IMR-90 (cell line): ENCODE data around the gene HSP90AB1. TPM values are rescaled to one million over a fixed set of nuclear protein-coding genes. Genes with fewer than 3 reads are reported as not detected.

Experiments
- ATAC-seq: fragments of 200-7000 bp; cut with Tn5 transposase; 2 replicates; pipeline ENCODE4 v1.9.1; 2020; ENCODE audit warnings: low read depth, mild to moderate bottlenecking, moderate library complexity
- BruUV-seq: library from RNA; stranded (reverse); fragments of 400-500 nt; replicated peaks from 2 replicates; lab custom pipeline; 2021; lab: Mats Ljungman, UMichigan
- CTCF ChIA-PET: fragments of 300-600 bp; formaldehyde crosslinking; extraction: SDS; loops from one replicate; lab custom pipeline; 2021; ENCODE audit warnings: antibody characterized with exemption; lab: Yijun Ruan, JAX
- POLR2A ChIA-PET: fragments of 300-600 bp; sonication (Branson Sonifier 250); formaldehyde crosslinking; loops from one replicate; lab custom pipeline; 2022; ENCODE audit warnings: antibody characterized with exemption; ENCODE audit not compliant: unreplicated experiment; lab: Charles Lee
- DNase-seq: peaks from one replicate; pipeline ENCODE4 v3.0.0; 2013
- H2AFZ ChIP-seq: replicated peaks from 2 replicates; pipeline ENCODE3; 2013; ENCODE audit warnings: low read length, mild to moderate bottlenecking; ENCODE audit not compliant: poor library complexity
- H2AK5ac ChIP-seq: 2 replicates; pipeline ENCODE4 v1.6.1; 2013; ENCODE audit warnings: low read depth, low read length, inconsistent platforms
- H2AK9ac ChIP-seq: replicated peaks from 2 replicates; pipeline ENCODE3; 2013; ENCODE audit warnings: mild to moderate bottlenecking, low read depth, low read length, moderate library complexity; ENCODE audit not compliant: poor library complexity
- H2BK120ac ChIP-seq: 2 replicates; pipeline ENCODE4 v1.6.1; 2013; ENCODE audit warnings: low read depth, low read length, inconsistent platforms
- H2BK15ac ChIP-seq: 3 replicates; pipeline ENCODE4 v1.6.1; 2013; ENCODE audit warnings: low read depth, low read length, inconsistent platforms
- H2BK20ac ChIP-seq: 2 replicates; pipeline ENCODE4 v1.6.1; 2013; ENCODE audit warnings: low read depth, mild to moderate bottlenecking, inconsistent platforms, low read length, moderate library complexity
- H2BK5ac ChIP-seq: 2 replicates; pipeline ENCODE4 v1.6.1; 2013; ENCODE audit warnings: mild to moderate bottlenecking, low read depth, low read length, inconsistent platforms; ENCODE audit not compliant: poor library complexity, severe bottlenecking
- H3K14ac ChIP-seq: replicated peaks from 2 replicates; pipeline ENCODE4 v1.6.1; 2013; ENCODE audit warnings: low read depth, low read length, inconsistent platforms
- H3K18ac ChIP-seq: 2 replicates; pipeline ENCODE4 v1.6.1; 2013; ENCODE audit warnings: low read depth, low read length, control low read depth
- H3K23ac ChIP-seq: 2 replicates; pipeline ENCODE4 v1.6.1; 2013; ENCODE audit warnings: low read depth, low read length, inconsistent platforms
- H3K27ac ChIP-seq: 2 replicates; pipeline ENCODE4 v1.5.1; 2013; ENCODE audit warnings: mild to moderate bottlenecking, control low read depth, low read length; ENCODE audit not compliant: insufficient read depth
- H3K27me3 ChIP-seq: 2 replicates; pipeline ENCODE4 v1.6.1; 2013; ENCODE audit warnings: low read length; ENCODE audit not compliant: control insufficient read depth, insufficient read depth
- H3K36me3 ChIP-seq: 2 replicates; pipeline ENCODE4 v1.6.1; 2013; ENCODE audit warnings: low read length, mixed read lengths; ENCODE audit not compliant: control insufficient read depth, insufficient read depth
- H3K4ac ChIP-seq: 2 replicates; pipeline ENCODE4 v1.6.1; 2013; ENCODE audit warnings: low read depth, low read length, inconsistent platforms
- H3K4me1 ChIP-seq: 2 replicates; pipeline ENCODE4 v1.6.1; 2013; ENCODE audit warnings: low read length, mixed read lengths; ENCODE audit not compliant: control insufficient read depth, insufficient read depth
- H3K4me2 ChIP-seq: 2 replicates; pipeline ENCODE4 v1.6.1; 2013; ENCODE audit warnings: low read depth, mild to moderate bottlenecking, control low read depth, low read length, moderate library complexity
- H3K4me3 ChIP-seq: 2 replicates; pipeline ENCODE4 v1.5.1; 2013; ENCODE audit warnings: low read depth, mild to moderate bottlenecking, control low read depth, low read length, moderate library complexity; ENCODE audit not compliant: insufficient read depth
- H3K56ac ChIP-seq: 2 replicates; pipeline ENCODE4 v1.6.1; 2013; ENCODE audit warnings: low read length, inconsistent platforms; ENCODE audit not compliant: insufficient read depth; ENCODE audit errors: extremely low read depth
- H3K79me1 ChIP-seq, 2 experiments: 2 replicates each; pipeline ENCODE4 v1.6.1; 2013; ENCODE audit warnings: low read length in 2 of 2, inconsistent platforms in 1 of 2, low read depth in 1 of 2
- H3K9ac ChIP-seq: 2 replicates; pipeline ENCODE4 v1.6.1; 2013; ENCODE audit warnings: low read depth, low read length, control low read depth
- H3K9me1 ChIP-seq: 2 replicates; pipeline ENCODE4 v1.6.1; 2013; ENCODE audit warnings: low read length, inconsistent platforms; ENCODE audit not compliant: insufficient read depth
- H3K9me3 ChIP-seq: 2 replicates; pipeline ENCODE4 v1.6.1; 2013; ENCODE audit warnings: low read length; ENCODE audit not compliant: control insufficient read depth, insufficient read depth
- H4K20me1 ChIP-seq: 2 replicates; pipeline ENCODE4 v1.6.1; 2013; ENCODE audit warnings: low read length, inconsistent platforms; ENCODE audit not compliant: insufficient read depth
- H4K5ac ChIP-seq: 2 replicates; pipeline ENCODE4 v1.6.1; 2013; ENCODE audit warnings: mild to moderate bottlenecking, low read depth, low read length, control low read depth
- H4K8ac ChIP-seq, 2 experiments: 2 replicates each; pipeline ENCODE4 v1.6.1; 2013; ENCODE audit warnings: low read depth in 2 of 2, low read length in 2 of 2, control low read depth in 1 of 2, inconsistent platforms in 1 of 2
- H4K91ac ChIP-seq: 2 replicates; pipeline ENCODE4 v1.6.1; 2013; ENCODE audit warnings: low read depth, low read length, inconsistent platforms; ENCODE audit not compliant: insufficient read depth
- WGBS, 2 experiments: methylation state at CpG; one replicate each; pipeline versions ENCODE4 v1.1.5 to v1.1.7; 2013; ENCODE audit warnings: missing lambda C conversion rate in 2 of 2; ENCODE audit not compliant: insufficient read length in 1 of 2; ENCODE audit errors: extremely low coverage in 2 of 2; 5-methylcytosine and 5-hydroxymethylcytosine counted together
- dilution Hi-C: fragments of 300-500 bp; cut with HindIII; formaldehyde crosslinking; loops from one replicate; pipeline ENCODE4 v1.14.3; 2018; ENCODE audit warnings: low sequenced_read_pairs; ENCODE audit not compliant: unreplicated experiment
- in situ Hi-C: fragments of 300-500 bp; cut with MboI; formaldehyde crosslinking; loops from 3 replicates; pipeline ENCODE4 v1.14.3; 2019; ENCODE audit warnings: low sequenced_read_pairs, inconsistent platforms, mixed read lengths
- intact Hi-C: fragments of 100-400 bp; cut with micrococcal nuclease; formaldehyde crosslinking; loops from 2 replicates; pipeline ENCODE4 v1.10.0; 2022
- polyA plus RNA-seq, 3 experiments: library from polyadenylated mRNA; depleted of rRNA; stranded (reverse); fragments of >200 nt; gene quantifications; 2 replicates each; pipeline ENCODE4 v1.2.3, GENCODE V29; 2012; ENCODE audit warnings: low replicate concordance in 1 of 3
- total RNA-seq: library from RNA; depleted of rRNA; stranded (reverse); fragments of >200 nt; gene quantifications from 2 replicates; pipeline ENCODE4 v1.2.3, GENCODE V29; 2012
- TF ChIP-seq, protein P1 (sequence below): fragments of 150-350 bp; IDR thresholded peaks from 2 replicates; pipeline ENCODE4 v1.6.1; 2016; ENCODE audit warnings: low read depth, mild to moderate bottlenecking, low read length, moderate library complexity, borderline replicate concordance

HSP90AB1 gene
- total and polyA plus RNA-seq, 2 of the 4 experiments (the other 2 are of a cell fraction), result 887 to 1,307 TPM

- peak overlapping the region; percentile 65 for H3K4me3 ChIP-seq
- peaks cover 30% of the 10 kb centered on the region for H3K27me3 ChIP-seq
- H4K91ac ChIP-seq, result no peak overlapping the region
- H3K56ac ChIP-seq, result no peak overlapping the region
- H3K4ac ChIP-seq, result peak overlapping the region; percentile 82; the same call in 1 of the 2 replicates
- TF ChIP-seq, protein P1, sequence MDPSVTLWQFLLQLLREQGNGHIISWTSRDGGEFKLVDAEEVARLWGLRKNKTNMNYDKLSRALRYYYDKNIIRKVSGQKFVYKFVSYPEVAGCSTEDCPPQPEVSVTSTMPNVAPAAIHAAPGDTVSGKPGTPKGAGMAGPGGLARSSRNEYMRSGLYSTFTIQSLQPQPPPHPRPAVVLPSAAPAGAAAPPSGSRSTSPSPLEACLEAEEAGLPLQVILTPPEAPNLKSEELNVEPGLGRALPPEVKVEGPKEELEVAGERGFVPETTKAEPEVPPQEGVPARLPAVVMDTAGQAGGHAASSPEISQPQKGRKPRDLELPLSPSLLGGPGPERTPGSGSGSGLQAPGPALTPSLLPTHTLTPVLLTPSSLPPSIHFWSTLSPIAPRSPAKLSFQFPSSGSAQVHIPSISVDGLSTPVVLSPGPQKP, result no peak
- no peak overlapping the region for H3K14ac ChIP-seq
- no peaks in the 10 kb centered on the region for H3K4me1 ChIP-seq
- no peak overlapping the region for H2BK15ac ChIP-seq
- H3K23ac ChIP-seq, result peak overlapping the region; percentile 8; the same call in 1 of the 2 replicates
- H4K5ac ChIP-seq, result 0 out of 2 replicates have a peak overlapping the region, but pooled peaks have one; percentile 33
- H3K27ac ChIP-seq, result no peak overlapping the region; the same call in 1 of the 2 replicates
- peak overlapping the region; percentile 65 to 66; a peak in 2 of 4 replicates for H4K8ac ChIP-seq
- DNase-seq (no peak), ATAC-seq (peak; percentile 3)
- peak overlapping the region; percentile 83; the same call in 1 of the 2 replicates for H3K9ac ChIP-seq
- no TSS peak for BruUV-seq
- dilution Hi-C loops, result no loop called here
- ChIA-PET CTCF (interaction anchor here (0.8 to 1.0 kb wide), 2 partner anchors 14 to 30 kb away, joined by 4 read pairs; partner anchors contain the start of gene AARS2), POLR2A (no interaction called here)
- intact Hi-C loops, result no loop called here
- H2BK20ac ChIP-seq, result no peak overlapping the region
- H3K9me3 ChIP-seq, result no peaks in the 10 kb centered on the region
- peak overlapping the region; percentile 71 for H2AK9ac ChIP-seq
- no peaks in the 10 kb centered on the region; the same call in 1 of the 2 replicates for H3K9me1 ChIP-seq
- in situ Hi-C loops, result no loop called here
- H2AFZ ChIP-seq, result peak overlapping the region; percentile 88
- WGBS, 2 experiments, result 42% methylated on average over 7 of the region's 20 CpGs; no CpG with 5 or more reads in 1 of the 2 experiments
- H2BK5ac ChIP-seq, result no peak overlapping the region
- H2AK5ac ChIP-seq, result peak overlapping the region; percentile 2; the same call in 1 of the 2 replicates
- H3K18ac ChIP-seq, result no peak overlapping the region
- no peaks in the 10 kb centered on the region for H3K79me1 ChIP-seq
- no peaks in the 10 kb centered on the region for H4K20me1 ChIP-seq
- peak overlapping the region; percentile 88 for H3K4me2 ChIP-seq
- peaks cover 27% of the 10 kb centered on the region for H3K36me3 ChIP-seq
- H2BK120ac ChIP-seq, result no peak overlapping the region
Measured at GRCh38 chr6:44298055-44298803, 51.3 kb downstream of the HSP90AB1 start.
